C4-2B (cell line): ENCODE results near the gene RPL36A.

Source experiments
- CTCF ChIP-seq: fragments of 450-650 bp; conservative IDR thresholded peaks from 2 replicates; pipeline ENCODE4 v1.5.1; 2017; ENCODE audit warnings: mild to moderate bottlenecking
- ZFX ChIP-seq: fragments of 450-650 bp; IDR thresholded peaks from 2 replicates; pipeline ENCODE4 v1.6.1; 2017

DNA sequence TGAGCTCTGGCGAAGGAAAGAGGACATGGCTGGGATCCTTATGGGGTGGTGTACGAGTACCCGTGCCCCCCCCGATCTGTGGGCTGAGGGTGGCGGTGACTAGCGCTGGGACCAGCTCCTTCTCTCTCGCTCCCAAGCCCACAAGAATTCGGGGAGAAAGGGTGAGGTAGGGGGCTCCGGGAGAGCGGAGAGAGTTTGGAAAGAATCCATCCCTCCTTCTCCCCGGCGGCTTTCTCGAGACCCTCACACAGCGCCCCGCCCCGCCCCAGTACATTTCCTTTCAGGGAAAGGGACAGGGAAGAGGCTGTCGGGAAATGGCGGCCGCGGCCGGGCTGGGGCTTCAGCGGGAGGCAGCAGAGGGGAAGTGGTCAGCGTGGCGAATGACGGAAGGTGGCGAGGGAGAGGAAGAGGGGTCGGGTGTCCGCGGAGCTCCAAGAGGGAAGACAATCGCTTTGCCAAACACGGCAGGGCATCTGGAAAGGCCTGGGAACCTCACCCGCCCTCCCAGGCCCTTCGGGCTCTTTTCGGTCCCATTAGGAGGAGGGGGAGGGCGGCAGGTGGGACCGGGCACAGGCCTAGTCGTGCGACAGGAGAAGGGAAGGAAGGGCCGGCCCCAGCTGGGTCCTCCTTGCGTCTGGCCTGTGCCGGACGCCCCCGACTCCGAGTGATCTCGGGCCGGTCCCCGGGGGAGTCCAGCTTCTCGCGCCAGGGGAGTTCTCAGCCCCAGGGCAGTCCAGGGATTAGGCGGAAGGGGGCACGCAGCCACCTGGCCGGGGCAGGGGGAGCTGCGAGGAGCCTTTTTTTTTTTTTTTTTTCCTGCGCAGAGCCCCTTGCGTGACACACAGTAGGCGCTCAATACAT is 27.4 kb downstream of the RPL36A start:
- TF ChIP-seq CTCF (no peak), ZFX (no peak)
